HG03378 (cell line): ENCODE results near the gene RNF121.

Source experiments
- ATAC-seq: cut with Tn5 transposase; IDR thresholded peaks from one replicate; pipeline ENCODE4 v1.9.1; 2021; ENCODE audit warnings: mild to moderate bottlenecking, moderate library complexity; ENCODE audit not compliant: unreplicated experiment

RNF121 gene

DNA sequence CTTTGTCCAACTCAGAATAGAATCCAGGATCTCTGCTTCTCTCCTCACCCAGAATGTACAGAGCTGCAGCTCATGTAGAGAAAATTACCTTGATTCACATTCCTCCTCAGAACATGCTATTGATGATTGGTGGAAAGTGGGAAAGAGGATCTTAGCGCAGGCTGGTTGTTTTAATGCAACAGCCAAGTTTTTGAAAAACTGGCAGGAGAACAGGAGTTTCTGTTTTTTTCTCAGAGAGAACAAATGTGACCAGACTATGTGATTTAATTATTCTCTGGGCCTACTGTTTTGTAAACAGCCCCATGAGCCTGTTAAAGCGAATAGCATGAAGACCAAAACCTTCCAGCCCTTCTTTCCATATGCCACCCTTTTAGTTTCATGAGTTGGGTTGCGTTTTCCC is 50.8 kb downstream of the RNF121 start:
- ATAC-seq = no peak

DNA sequence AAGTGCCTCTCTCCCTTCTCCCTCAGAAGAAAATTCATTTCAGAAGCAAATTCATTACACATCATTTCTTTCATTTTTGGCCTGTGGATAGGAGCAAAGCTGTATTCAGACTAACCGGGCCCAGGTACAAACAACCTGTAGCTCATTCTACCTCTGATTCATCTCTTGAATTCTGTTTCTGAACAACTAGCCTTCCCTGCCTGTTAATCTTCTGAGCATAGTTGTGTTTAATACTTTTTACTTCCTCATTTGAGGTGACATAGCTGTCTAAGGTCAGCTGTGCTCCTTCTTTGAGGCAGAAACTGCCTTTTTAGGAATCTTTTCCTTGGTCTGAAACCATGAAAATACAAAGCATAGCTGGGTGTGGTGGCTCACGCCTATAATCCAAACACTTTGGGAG is 57.3 kb downstream of the RNF121 start:
- ATAC-seq = no peak

- no peak for ATAC-seq
These were observed 58.7 kb downstream of the RNF121 start for GRCh38 chr11:71987521-71987920.

DNA sequence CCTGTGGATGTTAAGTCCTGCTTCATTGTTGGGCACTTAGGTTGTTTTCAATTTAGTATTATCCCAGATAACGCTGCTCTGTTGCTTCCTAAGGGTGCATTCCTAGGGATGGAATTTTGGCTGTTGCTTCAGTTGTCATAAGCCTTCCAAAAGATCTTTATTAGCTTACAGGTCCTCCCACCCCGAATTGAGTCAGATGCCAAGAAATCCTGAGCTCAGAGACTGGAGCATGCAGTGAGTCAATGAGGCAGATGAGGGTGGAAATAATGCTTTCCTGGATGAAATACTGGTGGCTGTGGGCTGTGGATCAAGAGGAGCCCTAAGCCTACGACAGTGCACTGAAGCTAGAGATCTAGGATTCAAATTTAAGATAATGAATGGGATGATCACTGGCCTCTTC is 59.2 kb downstream of the RNF121 start:
- ATAC-seq = no peak

DNA sequence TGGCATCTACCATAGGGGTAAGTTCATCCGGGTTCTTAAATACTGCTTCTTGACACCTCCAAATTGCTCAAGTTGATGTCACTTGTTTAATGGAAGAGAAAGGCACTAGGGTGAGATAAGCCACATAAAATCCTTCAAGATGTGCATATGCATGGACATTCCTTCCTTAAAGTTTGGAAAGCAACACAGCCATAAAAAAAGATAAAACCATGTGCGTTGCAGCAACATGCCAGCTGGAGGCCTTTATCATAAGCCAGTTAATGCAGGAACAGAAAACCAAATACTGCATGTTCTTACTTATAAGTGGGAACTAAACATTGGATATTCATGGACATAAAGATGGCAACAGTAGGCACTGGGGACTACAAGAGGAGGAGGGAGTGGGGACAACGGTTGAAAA is 61.9 kb downstream of the RNF121 start:
- no peak for ATAC-seq

GRCh38 chr11:71991494-71991893 is 62.6 kb downstream of the RNF121 start:
- ATAC-seq = peak; percentile 64

DNA sequence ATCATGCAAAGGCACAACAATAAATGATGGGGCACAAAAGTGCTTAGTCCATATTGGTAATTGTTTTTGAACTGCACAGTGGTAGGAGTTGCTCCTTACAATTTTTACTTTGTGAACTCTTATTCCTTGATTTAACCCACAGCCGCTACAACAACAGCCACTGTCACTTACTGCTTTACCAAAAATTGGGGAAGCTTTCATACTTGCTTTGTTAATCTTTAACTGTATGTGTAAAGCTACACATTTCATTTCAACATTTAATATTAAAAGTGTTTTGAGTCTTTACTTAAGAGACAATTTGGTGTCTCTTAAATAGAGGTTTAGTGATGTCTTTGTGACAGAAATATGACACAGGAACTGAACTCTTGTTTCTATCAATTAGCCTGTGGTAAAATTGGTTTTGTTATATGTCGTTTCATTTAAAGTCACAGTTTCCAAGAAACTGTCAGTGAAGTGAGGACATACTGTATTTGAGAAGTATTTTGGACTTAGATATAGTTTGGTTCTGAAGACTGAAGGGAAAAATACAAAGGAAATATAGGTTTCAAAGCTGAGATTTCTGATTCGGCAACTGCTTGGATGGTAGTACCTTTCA is 63.4 kb downstream of the RNF121 start:
- no peak for ATAC-seq

DNA sequence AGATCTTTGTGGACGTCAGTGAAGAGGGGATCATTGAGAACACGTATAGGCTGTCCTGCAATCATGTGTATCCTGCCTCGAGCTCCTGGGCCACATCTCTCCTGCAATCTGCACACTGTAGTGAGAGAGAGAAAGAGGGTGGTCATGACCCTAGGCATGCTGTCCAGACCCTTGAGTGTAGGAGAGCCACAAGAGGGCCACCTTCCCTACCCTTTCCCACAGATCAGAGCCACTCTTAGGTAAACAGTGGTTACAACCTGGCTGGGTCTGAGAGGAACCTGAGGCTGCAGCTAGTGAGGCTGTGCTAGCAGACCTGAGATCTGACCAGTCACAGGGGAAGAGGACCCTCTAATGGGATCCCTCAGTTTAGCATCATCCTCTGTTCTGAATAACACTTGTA is 65.9 kb downstream of the RNF121 start:
- no peak for ATAC-seq

- ATAC-seq = no peak
These were observed 67.0 kb downstream of the RNF121 start for GRCh38 chr11:71995726-71996291.

DNA sequence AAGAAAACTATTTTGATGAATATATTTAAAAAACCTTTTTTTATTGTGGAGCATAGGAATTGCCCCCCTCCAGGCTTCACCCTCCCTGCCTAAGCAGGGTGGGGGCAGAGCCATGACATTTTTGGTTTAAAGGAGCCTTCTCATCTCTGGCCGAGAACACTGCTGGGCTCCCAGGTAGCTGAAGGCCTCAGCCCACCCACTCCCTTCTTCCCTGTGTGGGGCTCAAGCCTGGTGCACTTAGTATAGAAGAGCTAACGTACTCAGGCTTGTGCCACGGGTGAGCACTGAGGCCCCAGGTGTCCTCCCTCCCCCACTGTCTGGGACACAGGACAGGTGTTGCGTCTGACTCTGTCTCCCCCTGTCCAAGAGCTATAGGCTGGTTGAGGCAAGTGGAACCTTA is 67.7 kb downstream of the RNF121 start:
- ATAC-seq = no peak

DNA sequence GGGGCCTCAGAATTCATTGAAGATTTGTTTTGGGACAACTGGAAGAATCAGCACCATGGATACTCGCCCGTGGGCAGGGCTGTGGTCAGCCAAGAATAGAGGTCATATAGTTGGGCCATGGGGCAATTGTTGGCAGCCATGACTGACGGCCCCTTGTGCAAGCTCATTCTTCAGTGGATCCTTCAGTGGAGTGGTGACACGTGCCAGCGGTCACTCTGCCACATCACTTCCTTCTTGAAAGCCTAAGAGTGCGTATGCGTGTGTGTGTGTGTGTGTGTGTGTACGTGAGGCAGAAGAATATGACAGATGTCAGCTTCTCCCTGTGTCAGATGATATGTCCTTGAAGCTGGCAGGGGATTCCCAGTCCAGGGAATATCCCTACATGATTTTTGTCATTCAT is 68.1 kb downstream of the RNF121 start:
- ATAC-seq = no peak

DNA sequence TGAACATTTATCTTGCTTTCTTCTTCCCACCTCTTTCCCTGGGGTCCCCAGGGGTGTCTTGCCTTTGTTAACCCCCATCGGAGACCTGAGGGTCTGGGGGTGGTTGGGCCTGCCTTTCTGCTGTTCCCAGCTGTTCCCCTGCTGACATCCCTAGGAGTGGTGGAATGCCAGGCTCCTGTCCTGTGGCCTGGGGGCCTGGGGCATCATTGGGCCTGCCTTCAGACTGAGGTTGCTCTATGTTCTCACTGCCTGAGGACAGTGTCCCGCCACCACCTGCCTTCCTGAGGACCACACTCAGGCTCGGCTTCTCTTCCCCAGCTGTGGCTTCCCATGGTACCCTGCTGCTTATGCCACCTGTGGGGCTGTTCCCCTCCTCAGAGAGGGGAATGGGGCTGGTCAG is 68.7 kb downstream of the RNF121 start:
- ATAC-seq = no peak

GRCh38 chr11:71998061-71998460 is 69.2 kb downstream of the RNF121 start:
- no peak for ATAC-seq

DNA sequence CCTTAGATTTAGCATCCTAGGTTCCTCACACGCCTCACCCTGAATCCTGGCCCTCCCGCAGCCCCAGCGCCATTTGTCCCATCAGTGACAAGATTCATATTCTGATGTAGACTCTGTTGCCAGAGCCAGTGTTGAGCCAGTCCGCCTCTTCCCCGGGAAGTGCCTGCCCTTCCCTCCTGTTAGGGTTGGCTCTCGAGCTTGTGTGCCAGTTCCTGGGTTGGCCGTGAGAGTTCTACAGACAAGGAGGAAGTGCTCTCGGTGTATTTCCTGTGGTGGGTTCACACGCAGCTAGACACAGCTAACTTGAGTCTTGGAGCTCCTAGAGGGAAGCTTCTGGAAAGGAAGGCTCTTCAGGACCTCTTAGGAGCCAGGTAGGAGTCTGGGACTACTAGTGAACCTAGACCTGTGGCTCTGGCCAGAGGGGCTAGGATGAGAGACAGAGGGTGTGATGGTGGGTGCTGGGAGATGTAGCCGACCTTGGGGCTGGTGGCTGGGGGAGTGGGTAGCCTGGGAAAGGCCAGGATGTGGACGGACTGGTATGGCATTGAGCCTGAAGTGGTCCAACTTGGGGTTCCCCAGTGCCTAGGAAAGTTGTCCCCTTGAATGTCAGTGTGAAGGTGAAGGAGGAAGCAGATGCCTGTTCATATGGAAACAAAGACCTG is 69.9 kb downstream of the RNF121 start, which contains the start of gene IL18BP:
TSS of gene IL18BP (plus strand) at position 261 of the 662 bp plus-strand sequence. CDS start 1,076 bp downstream, outside the sequence.
- ATAC-seq = no peak

DNA sequence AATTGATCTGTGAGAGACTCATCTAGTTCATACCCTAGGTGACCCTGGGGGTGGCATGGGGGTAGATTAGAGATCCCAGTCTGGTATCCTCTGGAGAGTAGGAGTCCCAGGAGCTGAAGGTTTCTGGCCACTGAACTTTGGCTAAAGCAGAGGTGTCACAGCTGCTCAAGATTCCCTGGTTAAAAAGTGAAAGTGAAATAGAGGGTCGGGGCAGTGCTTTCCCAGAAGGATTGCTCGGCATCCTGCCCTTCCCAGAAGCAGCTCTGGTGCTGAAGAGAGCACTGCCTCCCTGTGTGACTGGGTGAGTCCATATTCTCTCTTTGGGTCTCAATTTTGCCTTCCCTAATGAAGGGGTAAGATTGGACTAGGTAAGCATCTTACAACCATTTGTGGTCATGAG is 70.5 kb downstream of the RNF121 start:
- ATAC-seq = no peak

GRCh38 chr11:71999798-72000197 is 71.0 kb downstream of the RNF121 start:
- no peak for ATAC-seq

GRCh38 chr11:72000202-72000867 is 71.5 kb downstream of the RNF121 start:
- ATAC-seq = no peak

DNA sequence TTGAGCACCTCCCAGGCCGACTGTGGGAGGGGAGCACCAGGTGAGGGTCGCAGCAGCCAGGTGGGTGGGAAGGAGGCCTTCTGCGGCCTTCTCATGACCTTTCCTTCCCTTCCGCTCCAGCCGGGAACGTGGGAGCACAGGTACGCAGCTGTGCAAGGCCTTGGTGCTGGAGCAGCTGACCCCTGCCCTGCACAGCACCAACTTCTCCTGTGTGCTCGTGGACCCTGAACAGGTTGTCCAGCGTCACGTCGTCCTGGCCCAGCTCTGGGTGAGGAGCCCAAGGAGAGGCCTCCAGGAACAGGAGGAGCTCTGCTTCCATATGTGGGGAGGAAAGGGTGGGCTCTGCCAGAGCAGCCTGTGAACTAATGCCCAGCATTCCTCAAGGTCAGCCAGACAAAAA is 72.4 kb downstream of the RNF121 start:
- ATAC-seq = no peak

- no peak for ATAC-seq
These were observed 73.2 kb downstream of the RNF121 start for GRCh38 chr11:72001834-72002591.

DNA sequence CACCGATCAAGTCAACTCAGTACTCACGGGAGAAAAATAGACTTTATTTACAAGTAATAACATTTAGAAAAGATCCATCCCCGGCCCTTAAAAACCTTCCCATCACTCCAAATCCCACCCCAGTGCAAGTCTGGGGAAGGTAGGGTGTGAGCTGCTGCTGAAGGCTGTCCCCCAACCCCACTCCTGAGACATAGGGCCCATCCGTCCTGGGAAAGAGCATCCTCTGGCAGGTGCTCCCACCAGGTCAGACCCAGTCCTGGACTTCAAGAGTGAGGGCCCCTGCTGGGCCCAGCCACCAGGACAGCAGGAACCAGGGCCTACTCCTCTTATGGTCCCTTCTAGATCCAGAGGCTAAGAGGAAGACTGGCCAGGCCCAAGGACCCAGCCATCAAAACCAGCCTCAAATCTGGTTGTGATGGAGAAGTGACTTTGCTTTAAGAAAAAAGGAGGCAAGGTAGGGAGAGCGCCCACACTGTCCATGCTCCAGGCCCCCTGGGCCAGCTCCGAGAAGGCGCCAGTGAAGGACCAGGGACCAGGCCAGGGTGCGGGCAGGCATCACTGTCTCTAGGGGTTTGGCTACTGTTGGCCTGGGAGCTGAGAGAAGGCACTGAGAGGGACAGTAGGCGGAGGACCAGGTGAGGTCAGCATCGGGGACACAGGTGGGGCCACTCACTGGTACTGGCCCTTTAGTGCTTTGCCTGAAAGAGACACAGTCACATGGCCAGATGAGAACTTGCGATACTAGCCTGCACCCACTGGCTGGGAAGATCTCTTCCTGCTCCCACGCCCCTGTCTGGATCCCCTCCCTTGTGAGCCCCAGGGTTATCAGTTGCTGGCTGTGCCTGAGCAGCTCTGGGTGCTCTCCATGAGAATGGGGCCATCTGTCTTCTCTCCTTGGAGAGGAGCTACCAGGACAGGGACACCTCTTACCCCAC is 74.3 kb downstream of the RNF121 start:
- ATAC-seq = no peak
